HepG2 (cell line): ENCODE measurements around the gene SOX13. TPM values are rescaled to one million over a fixed set of nuclear protein-coding genes. Genes with fewer than 3 reads are reported as not detected.

Experiments used
- ATAC-seq: fragments of 200-7000 bp; cut with Tn5 transposase; 3 replicates; pipeline ENCODE4 v1.9.1; 2020; ENCODE audit warnings: mild to moderate bottlenecking, moderate library complexity
- BruUV-seq: library from RNA; stranded (reverse); fragments of 400-500 nt; replicated peaks from 2 replicates; lab custom pipeline; 2021; lab: Mats Ljungman, UMichigan
- CTCF ChIA-PET: fragments of 300-600 bp; formaldehyde crosslinking; extraction: SDS; loops from one replicate; lab custom pipeline; 2021; ENCODE audit warnings: low total read pairs, inconsistent platforms, low intra/inter-chr PET ratio; lab: Yijun Ruan, JAX
- POLR2A ChIA-PET: fragments of 350-600 bp; sonication (Branson Sonifier 250); formaldehyde crosslinking; loops from one replicate; lab custom pipeline; 2020; ENCODE audit warnings: antibody characterized with exemption, inconsistent platforms; lab: Yijun Ruan, JAX
- DNase-seq: peaks from one replicate; pipeline ENCODE4 v3.0.0-alpha.2; 2015; ENCODE audit warnings: low spot score
- FAIRE-seq: peaks from 3 replicates; lab custom pipeline; 2011; peaks lifted over from hg19 to GRCh38; lab: Jason Lieb, UNC
- H2AFZ ChIP-seq: one replicate; pipeline ENCODE4 v1.6.1; 2011; ENCODE audit warnings: low read length, inconsistent platforms
- H3K27ac ChIP-seq: fragments of 300-600 bp; 3 replicates; pipeline ENCODE4 v1.8.0; 2011; ENCODE audit warnings: mixed run types, mild to moderate bottlenecking, mixed read lengths, low read length, inconsistent platforms; ENCODE audit not compliant: insufficient read depth; ENCODE audit errors: extremely low read length
- H3K27me3 ChIP-seq, 2 experiments: fragments of 200-600 bp in 1 of 2; 2 replicates in 1 of 2; 3 replicates in 1 of 2; pipeline versions ENCODE4 v1.6.0 to v1.8.0; 2011; ENCODE audit warnings: low read length in 2 of 2, mild to moderate bottlenecking in 2 of 2, moderate library complexity in 2 of 2, inconsistent platforms in 1 of 2; ENCODE audit not compliant: insufficient read depth in 2 of 2, control insufficient read depth in 1 of 2
- H3K36me3 ChIP-seq, 2 experiments: fragments of 200-600 bp in 1 of 2; replicated peaks in 1 of 2; 2 replicates in 1 of 2; 3 replicates in 1 of 2; pipeline versions ENCODE4 v1.5.1 to v1.8.0; 2011; ENCODE audit warnings: low read length in 2 of 2, inconsistent platforms in 1 of 2; ENCODE audit not compliant: insufficient read depth in 2 of 2, control insufficient read depth in 1 of 2
- H3K4me1 ChIP-seq: 2 replicates; pipeline ENCODE4 v1.5.1; 2012; ENCODE audit warnings: low read length, inconsistent platforms; ENCODE audit not compliant: insufficient read depth
- H3K4me2 ChIP-seq: 2 replicates; pipeline ENCODE4 v1.6.0; 2011; ENCODE audit warnings: low read depth, low read length, inconsistent platforms
- H3K4me3 ChIP-seq, 3 experiments: fragments of 200-600 bp in 1 of 3; sonication (generic), shearing (Covaris generic) in 1 of 3; replicated peaks in 1 of 3; 2 replicates each; pipeline ENCODE4 v1.5.1; 2011 to 2016; ENCODE audit warnings: low read length in 3 of 3, inconsistent platforms in 2 of 3, low read depth in 2 of 3, mild to moderate bottlenecking in 2 of 3, control low read depth in 1 of 3, mixed read lengths in 1 of 3; ENCODE audit not compliant: insufficient read depth in 1 of 3
- H3K79me2 ChIP-seq: one replicate; pipeline ENCODE4 v1.6.1; 2011; ENCODE audit warnings: low read length, inconsistent platforms; ENCODE audit not compliant: insufficient read depth
- H3K9ac ChIP-seq: 2 replicates; pipeline ENCODE4 v1.6.0; 2011; ENCODE audit warnings: mild to moderate bottlenecking, low read depth, low read length, inconsistent platforms; ENCODE audit not compliant: insufficient read depth
- H3K9me3 ChIP-seq: 2 replicates; pipeline ENCODE4 v1.5.1; 2012; ENCODE audit warnings: mild to moderate bottlenecking, low read length
- H4K20me1 ChIP-seq: 2 replicates; pipeline ENCODE4 v1.6.0; 2011; ENCODE audit warnings: inconsistent platforms, mild to moderate bottlenecking, low read length, moderate library complexity; ENCODE audit not compliant: insufficient read depth
- CBX1 ChIP-seq: IDR thresholded peaks from one replicate; pipeline ENCODE4 v1.6.1; 2016; ENCODE audit warnings: antibody characterized with exemption, low read depth
- ELF3 ChIP-seq: IDR thresholded peaks from 2 replicates; pipeline ENCODE4 v1.6.1; 2016; ENCODE audit warnings: missing genetic modification reagents, missing compliant biosample characterization
- ETV5 ChIP-seq: IDR thresholded peaks from 2 replicates; pipeline ENCODE4 v1.6.1; 2018; ENCODE audit warnings: missing biosample characterization, missing genetic modification reagents, inconsistent platforms, borderline replicate concordance
- HNF4A ChIP-seq: sonication (generic); formaldehyde crosslinking; IDR thresholded peaks from 2 replicates; pipeline ENCODE4 v1.4.0; 2020; ENCODE audit warnings: missing genetic modification reagents
- KDM1A ChIP-seq: IDR thresholded peaks from 2 replicates; pipeline ENCODE4 v1.6.1; 2016; ENCODE audit warnings: missing compliant biosample characterization
- LCORL ChIP-seq, 2 experiments: fragments of 450-650 bp in 1 of 2; sonication (generic) in 1 of 2; formaldehyde crosslinking in 1 of 2; IDR thresholded peaks; 2 replicates each; pipeline versions ENCODE4 v1.5.0 to v1.6.1; 2017 to 2020; ENCODE audit warnings: antibody characterized with exemption in 1 of 2, missing genetic modification reagents in 1 of 2
- MAX ChIP-seq: IDR thresholded peaks from 2 replicates; pipeline ENCODE4 v1.6.1; 2012; ENCODE audit warnings: inconsistent platforms
- PLSCR1 ChIP-seq: sonication (generic); formaldehyde crosslinking; IDR thresholded peaks from 2 replicates; pipeline ENCODE4 v1.5.0; 2020; ENCODE audit warnings: missing genetic modification reagents, mild to moderate bottlenecking, borderline replicate concordance
- POLR2G ChIP-seq: fragments of 200-400 bp; formaldehyde crosslinking; IDR thresholded peaks from 2 replicates; pipeline ENCODE4 v1.6.1; 2018; ENCODE audit warnings: mild to moderate bottlenecking, low read depth, low read length, moderate library complexity
- SAFB2 ChIP-seq: sonication (generic); formaldehyde crosslinking; IDR thresholded peaks from 2 replicates; pipeline ENCODE4 v1.5.1; 2020; ENCODE audit warnings: missing genetic modification reagents, low read depth, mild to moderate bottlenecking, borderline replicate concordance
- SAP130 ChIP-seq: IDR thresholded peaks from 2 replicates; pipeline ENCODE4 v1.6.1; 2016; ENCODE audit warnings: low read depth
- TBX2 ChIP-seq: sonication (generic); formaldehyde crosslinking; IDR thresholded peaks from 2 replicates; pipeline ENCODE4 v1.5.0; 2020; ENCODE audit warnings: missing genetic modification reagents, mild to moderate bottlenecking, borderline replicate concordance
- ZBTB7B ChIP-seq: sonication (generic); formaldehyde crosslinking; IDR thresholded peaks from 2 replicates; pipeline ENCODE4 v1.4.0; 2020; ENCODE audit warnings: missing genetic modification reagents
- ZFP91 ChIP-seq: sonication (generic); formaldehyde crosslinking; IDR thresholded peaks from 2 replicates; pipeline ENCODE4 v1.9.0; 2022; ENCODE audit warnings: missing genetic modification reagents, mild to moderate bottlenecking, borderline replicate concordance
- ZNF18 ChIP-seq: sonication (generic); formaldehyde crosslinking; IDR thresholded peaks from 2 replicates; pipeline ENCODE4 v1.8.0; 2022; ENCODE audit warnings: mild to moderate bottlenecking, missing genetic modification reagents; ENCODE audit not compliant: insufficient replicate concordance
- ZNF460 ChIP-seq: sonication (generic); formaldehyde crosslinking; IDR thresholded peaks from 2 replicates; pipeline ENCODE4 v1.5.1; 2020; ENCODE audit warnings: missing genetic modification reagents, mild to moderate bottlenecking, borderline replicate concordance
- ZNF629 ChIP-seq: sonication (generic); formaldehyde crosslinking; conservative IDR thresholded peaks from 2 replicates; pipeline ENCODE4 v1.5.0; 2020; ENCODE audit warnings: missing genetic modification reagents
- WGBS: methylation state at CpG from one replicate; pipeline ENCODE4 v1.1.6; 2017; ENCODE audit warnings: low lambda C conversion rate; 5-methylcytosine and 5-hydroxymethylcytosine counted together
- in situ Hi-C: cut with HindIII; loops from 2 replicates; pipeline ENCODE4 v1.10.0; 2017; ENCODE audit warnings: low pct_unique_long_range_greater_than_20kb; ENCODE audit not compliant: extremely low pct_ligation_motif_present
- intact Hi-C: fragments of 100-400 bp; cut with micrococcal nuclease; formaldehyde crosslinking; loops from one replicate; pipeline ENCODE4 v1.10.0; 2022; ENCODE audit not compliant: unreplicated experiment
- polyA plus RNA-seq, 8 experiments: library from polyadenylated mRNA; depleted of rRNA in 3 of 8; stranded (reverse) in 7 of 8; unstranded in 1 of 8; fragments of >200 nt; fragmentation: Illumina TruSeq in 4 of 8; extraction: Trizol in 4 of 8; gene quantifications; 2 replicates each; pipeline versions ENCODE4 v1.2.1 to v1.2.3, GENCODE V29; 2011 to 2016; ENCODE audit warnings: low read depth in 4 of 8, missing spikeins in 1 of 8, mixed read lengths in 1 of 8; ENCODE audit not compliant: insufficient read depth in 1 of 8
- total RNA-seq, 5 experiments: library from RNA; depleted of rRNA; stranded (reverse); fragments of >200 nt; fragmentation: Illumina TruSeq; extraction: Trizol; gene quantifications; 2 replicates each; pipeline ENCODE4 v1.2.3, GENCODE V29; 2016; ENCODE audit warnings: low read depth in 1 of 5
- TF ChIP-seq, protein P1 (sequence below): sonication (generic); formaldehyde crosslinking; IDR thresholded peaks from 2 replicates; pipeline ENCODE4 v1.4.0; 2020; ENCODE audit warnings: missing genetic modification reagents

The SOX13 gene
- total and polyA plus RNA-seq, 2 of the 13 experiments (the other 11 are each of a cell fraction or from before 2014, with no cell fraction given): 13.3 to 15.8 TPM

DNA sequence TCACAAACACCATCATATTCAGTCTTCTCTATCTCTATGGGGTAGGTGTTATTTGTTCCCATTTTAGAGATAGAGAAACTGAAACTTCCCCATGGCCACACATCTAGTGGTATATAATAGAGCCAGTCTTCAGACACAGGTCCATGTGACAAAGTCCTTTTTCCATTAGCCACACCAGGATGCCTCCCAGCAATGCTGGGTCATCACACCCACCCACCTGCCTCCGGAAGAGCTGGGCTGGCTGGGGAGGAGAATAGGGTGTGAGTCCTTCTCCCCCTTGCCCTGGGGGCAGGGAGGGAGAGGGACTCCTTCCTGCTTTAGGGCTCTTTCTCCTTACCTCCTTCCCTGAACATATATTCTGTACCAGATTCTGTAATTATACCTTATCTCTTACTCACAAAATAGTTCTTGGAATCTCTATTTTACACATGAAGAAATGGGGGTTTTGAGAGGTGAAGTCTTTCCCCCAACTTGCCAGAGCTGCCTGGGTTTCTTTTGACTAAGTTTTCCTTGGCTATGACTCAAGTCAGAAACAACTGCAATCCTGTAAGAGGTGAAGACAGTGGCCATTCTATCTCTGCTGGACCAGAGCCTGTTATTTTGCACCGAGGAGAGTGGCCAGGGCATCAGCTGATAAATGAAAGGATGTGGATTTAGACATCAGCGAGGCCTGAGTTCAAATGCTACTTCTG is 30.0 kb downstream of the SOX13 start:
- in situ Hi-C loops: no loop called here
- CTCF ChIA-PET: no interaction called here
- TF ChIP-seq ETV5 (CRISPR knock-in tag) (peak; percentile 72; the same call in 1 of the 2 replicates), PLSCR1 (CRISPR knock-in tag) (no peak), LCORL (IDR thresholded peaks at IDR 0.05) (no peak), LCORL (CRISPR knock-in tag; IDR thresholded peaks at IDR 0.05) (no peak), ZFP91 (no peak), SAP130 (CRISPR knock-in tag) (peak; percentile 39), ELF3 (CRISPR knock-in tag) (peak; percentile 55), POLR2G (0 out of 2 replicates have a peak, but pooled peaks have one; percentile 3), KDM1A (CRISPR knock-in tag) (0 out of 2 replicates have a peak, but pooled peaks have one; percentile 53), ZNF460 (CRISPR knock-in tag) (no peak), SAFB2 (CRISPR knock-in tag) (no peak), HNF4A (peak; percentile 26), ZBTB7B (no peak), TBX2 (CRISPR knock-in tag) (no peak), CBX1 (no peak), ZNF18 (CRISPR knock-in tag) (peak; percentile 89), ZNF629 (CRISPR knock-in tag) (peak; percentile 93), MAX (0 out of 2 replicates have a peak, but pooled peaks have one; percentile 14)
- TF ChIP-seq, protein P1, sequence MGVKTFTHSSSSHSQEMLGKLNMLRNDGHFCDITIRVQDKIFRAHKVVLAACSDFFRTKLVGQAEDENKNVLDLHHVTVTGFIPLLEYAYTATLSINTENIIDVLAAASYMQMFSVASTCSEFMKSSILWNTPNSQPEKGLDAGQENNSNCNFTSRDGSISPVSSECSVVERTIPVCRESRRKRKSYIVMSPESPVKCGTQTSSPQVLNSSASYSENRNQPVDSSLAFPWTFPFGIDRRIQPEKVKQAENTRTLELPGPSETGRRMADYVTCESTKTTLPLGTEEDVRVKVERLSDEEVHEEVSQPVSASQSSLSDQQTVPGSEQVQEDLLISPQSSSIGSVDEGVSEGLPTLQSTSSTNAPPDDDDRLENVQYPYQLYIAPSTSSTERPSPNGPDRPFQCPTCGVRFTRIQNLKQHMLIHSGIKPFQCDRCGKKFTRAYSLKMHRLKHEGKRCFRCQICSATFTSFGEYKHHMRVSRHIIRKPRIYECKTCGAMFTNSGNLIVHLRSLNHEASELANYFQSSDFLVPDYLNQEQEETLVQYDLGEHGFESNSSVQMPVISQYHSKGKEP (CRISPR knock-in tag): no peak

More for the DNA sequence above, 30.0 kb downstream of the SOX13 start:
- H3K9ac ChIP-seq: no peak overlapping the region
- POLR2A ChIA-PET: interaction anchor here (0.6 to 3.6 kb wide), 7 partner anchors 9 to 51 kb away, joined by 3 to 20 read pairs (median 8); partner anchors contain the start of gene SOX13
- no peaks in the 10 kb centered on the region for H3K27me3 ChIP-seq
- FAIRE-seq (no peak), DNase-seq (peak; percentile 49), ATAC-seq (peak; percentile 63)
- intact Hi-C loops: loop anchor here (1.0 kb wide), 2 partner anchors 10 to 29 kb away; no protein-coding TSS in a partner anchor
- H3K4me2 ChIP-seq: peak overlapping the region; percentile 85
- H3K4me1 ChIP-seq: peaks cover 74% of the 10 kb centered on the region
- no TSS peak for BruUV-seq
- WGBS: 60% methylated on average over 3 of the region's 3 CpGs
- peaks cover 89% of the 10 kb centered on the region for H3K79me2 ChIP-seq
- H3K36me3 ChIP-seq: peaks cover 0 to 2% of the 10 kb centered on the region in 2 experiments; a peak in 1 of 5 replicates
- H3K9me3 ChIP-seq: no peaks in the 10 kb centered on the region
- peak overlapping the region in 1 of 3 experiments; percentile 68; a peak in 3 of 6 replicates for H3K4me3 ChIP-seq
- H2AFZ ChIP-seq: no peak overlapping the region
- 0 out of 2 replicates have a peak, but pooled peaks cover 3% of the 10 kb centered on the region for H4K20me1 ChIP-seq
- peak overlapping the region; percentile 64 for H3K27ac ChIP-seq
